MCF 10A (cell line): ENCODE measurements around the gene TSPAN4. TPM values are rescaled to one million over a fixed set of nuclear protein-coding genes. Genes with fewer than 3 reads are reported as not detected.

Experiments
- BruUV-seq: library from RNA; stranded (reverse); fragments of 400-500 nt; replicated peaks from 2 replicates; lab custom pipeline; 2021; lab: Mats Ljungman, UMichigan
- CTCF ChIA-PET: fragments of 300-600 bp; sonication (Branson Sonifier 250); formaldehyde crosslinking; extraction: SDS; loops from one replicate; lab custom pipeline; 2021; ENCODE audit warnings: antibody characterized with exemption, inconsistent platforms; lab: Yijun Ruan, JAX
- POLR2A ChIA-PET: fragments of 300-600, 350-650 bp; sonication (Branson Sonifier 250); formaldehyde crosslinking; extraction: SDS; loops from one replicate; lab custom pipeline; 2020; ENCODE audit warnings: antibody characterized with exemption, inconsistent platforms; lab: Yijun Ruan, JAX
- DNase-seq: peaks from one replicate; pipeline ENCODE4 v3.0.0-alpha.2; 2018; ENCODE audit not compliant: unreplicated experiment
- H3K27ac Mint-ChIP-seq: one replicate; pipeline ENCODE4 v1.8.0; 2022; ENCODE audit warnings: mild to moderate bottlenecking, low read depth, mixed read lengths; ENCODE audit not compliant: unreplicated experiment
- H3K27me3 Mint-ChIP-seq: one replicate; pipeline ENCODE4 v1.8.0; 2022; ENCODE audit warnings: mixed read lengths; ENCODE audit not compliant: insufficient read depth, unreplicated experiment
- H3K36me3 Mint-ChIP-seq: one replicate; pipeline ENCODE4 v1.8.0; 2022; ENCODE audit warnings: mild to moderate bottlenecking, moderate library complexity, mixed read lengths; ENCODE audit not compliant: insufficient read depth, unreplicated experiment
- H3K4me1 Mint-ChIP-seq: one replicate; pipeline ENCODE4 v1.8.0; 2022; ENCODE audit warnings: mixed read lengths; ENCODE audit not compliant: insufficient read depth, unreplicated experiment
- H3K4me3 Mint-ChIP-seq: one replicate; pipeline ENCODE4 v1.8.0; 2022; ENCODE audit warnings: mild to moderate bottlenecking, moderate library complexity, mixed read lengths; ENCODE audit not compliant: unreplicated experiment
- H3K9me3 Mint-ChIP-seq: one replicate; pipeline ENCODE4 v1.8.0; 2022; ENCODE audit warnings: mixed read lengths; ENCODE audit not compliant: unreplicated experiment
- CTCF ChIP-seq: fragments of 200-600 bp; IDR thresholded peaks from one replicate; pipeline ENCODE4 v1.8.0; 2022; ENCODE audit warnings: antibody characterized with exemption, mild to moderate bottlenecking; ENCODE audit not compliant: unreplicated experiment
- intact Hi-C: fragments of 100-400 bp; cut with micrococcal nuclease; formaldehyde crosslinking; loops from 2 replicates; pipeline ENCODE4 v1.14.1; 2022
- total RNA-seq: library from RNA; stranded (reverse); gene quantifications from 2 replicates; pipeline ENCODE4 v1.2.3, GENCODE V29; 2022

The TSPAN4 gene
- total RNA-seq, 1 experiment from 2014 or later: 148 TPM

GRCh38 chr11:850775-851763, 8.4 kb downstream of the TSPAN4 start:
- no peak overlapping the region for H3K4me3 Mint-ChIP-seq
- CTCF ChIA-PET: no interaction called here
- BruUV-seq: no TSS peak
- H3K9me3 Mint-ChIP-seq: no peaks in the 10 kb centered on the region
- H3K36me3 Mint-ChIP-seq: peaks cover 33% of the 10 kb centered on the region
- TF ChIP-seq CTCF: no peak
- no peak for DNase-seq
- no peaks in the 10 kb centered on the region for H3K27me3 Mint-ChIP-seq
- POLR2A ChIA-PET: no interaction called here
- H3K27ac Mint-ChIP-seq: no peak overlapping the region
- intact Hi-C loops: no loop called here
- H3K4me1 Mint-ChIP-seq: peaks cover 9% of the 10 kb centered on the region

GRCh38 chr11:852762-853161, 10.1 kb downstream of the TSPAN4 start:
- no peak for DNase-seq
- Mint-ChIP-seq H3K4me1 (no peaks in the 10 kb centered on the region), H3K9me3 (no peaks in the 10 kb centered on the region), H3K36me3 (peaks cover 27% of the 10 kb centered on the region), H3K27ac (no peak overlapping the region), H3K27me3 (no peaks in the 10 kb centered on the region), H3K4me3 (no peak overlapping the region)
- TF ChIP-seq CTCF: no peak
- ChIA-PET CTCF (no interaction called here), POLR2A (no interaction called here)
- intact Hi-C loops: no loop called here
- no TSS peak for BruUV-seq

- intact Hi-C loops: no loop called here
- no peaks in the 10 kb centered on the region for H3K4me1 Mint-ChIP-seq
- H3K36me3 Mint-ChIP-seq: peaks cover 20% of the 10 kb centered on the region
- ChIA-PET POLR2A (no interaction called here), CTCF (no interaction called here)
- H3K4me3 Mint-ChIP-seq: no peak overlapping the region
- DNase-seq: no peak
- H3K9me3 Mint-ChIP-seq: no peaks in the 10 kb centered on the region
- H3K27ac Mint-ChIP-seq: no peak overlapping the region
- no peaks in the 10 kb centered on the region for H3K27me3 Mint-ChIP-seq
- no TSS peak for BruUV-seq
- TF ChIP-seq CTCF: no peak
Observed at GRCh38 chr11:853682-854448, 11.2 kb downstream of the TSPAN4 start.
